ENCODE measurements around the gene NRF1.

The NRF1 gene

DNA sequence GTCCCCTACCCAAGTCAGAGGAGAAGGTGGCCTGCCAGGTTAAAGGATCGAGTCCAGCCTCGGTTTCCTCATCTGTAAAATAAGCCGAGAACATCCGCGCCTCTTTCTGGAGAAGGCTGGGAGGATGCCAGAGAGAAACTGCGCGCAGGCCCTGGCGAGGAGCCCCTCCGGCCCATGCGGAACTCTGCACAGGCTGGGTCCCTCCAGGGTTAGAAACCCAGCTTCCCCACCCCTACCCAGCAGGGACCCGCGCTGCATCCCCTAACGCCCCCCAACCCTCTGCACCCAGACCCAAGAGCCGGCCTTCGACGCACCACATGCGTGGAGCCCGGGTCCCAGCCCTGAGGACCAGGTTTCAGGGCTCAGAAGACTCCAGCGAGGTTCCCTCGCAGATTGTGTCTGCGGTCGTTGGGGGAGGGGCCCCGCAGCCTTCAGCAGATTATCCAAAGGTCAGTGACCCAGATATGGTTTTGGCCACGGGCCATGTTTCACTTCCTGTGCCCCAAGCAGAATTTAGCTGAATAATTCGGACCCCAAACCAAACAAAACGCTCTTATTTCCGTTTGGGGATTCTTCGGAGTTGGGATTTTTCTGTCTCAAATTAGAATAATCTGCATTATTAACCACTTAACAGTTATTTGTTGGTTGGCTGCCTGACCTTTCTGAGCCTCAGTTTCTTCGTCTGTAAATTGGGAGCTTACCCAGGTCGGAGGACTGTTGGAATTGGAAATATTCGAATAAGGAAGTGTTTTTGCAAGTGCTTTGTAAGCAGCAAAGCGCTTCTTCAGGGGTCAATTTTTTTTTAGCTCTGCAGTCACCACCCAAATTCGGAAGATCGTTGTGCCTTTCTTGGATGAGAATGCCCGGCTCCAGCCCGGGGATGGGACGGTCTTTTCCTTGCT is 173.5 kb downstream of the NRF1 start:
- peak; percentile 82 for DNase-seq (ENCODE audit: low read depth)
- H3K4me3 ChIP-seq (ENCODE audit: low read depth, low read length) = peak overlapping the region; percentile 1; the same call in 1 of the 2 replicates
- TF ChIP-seq, protein P1, sequence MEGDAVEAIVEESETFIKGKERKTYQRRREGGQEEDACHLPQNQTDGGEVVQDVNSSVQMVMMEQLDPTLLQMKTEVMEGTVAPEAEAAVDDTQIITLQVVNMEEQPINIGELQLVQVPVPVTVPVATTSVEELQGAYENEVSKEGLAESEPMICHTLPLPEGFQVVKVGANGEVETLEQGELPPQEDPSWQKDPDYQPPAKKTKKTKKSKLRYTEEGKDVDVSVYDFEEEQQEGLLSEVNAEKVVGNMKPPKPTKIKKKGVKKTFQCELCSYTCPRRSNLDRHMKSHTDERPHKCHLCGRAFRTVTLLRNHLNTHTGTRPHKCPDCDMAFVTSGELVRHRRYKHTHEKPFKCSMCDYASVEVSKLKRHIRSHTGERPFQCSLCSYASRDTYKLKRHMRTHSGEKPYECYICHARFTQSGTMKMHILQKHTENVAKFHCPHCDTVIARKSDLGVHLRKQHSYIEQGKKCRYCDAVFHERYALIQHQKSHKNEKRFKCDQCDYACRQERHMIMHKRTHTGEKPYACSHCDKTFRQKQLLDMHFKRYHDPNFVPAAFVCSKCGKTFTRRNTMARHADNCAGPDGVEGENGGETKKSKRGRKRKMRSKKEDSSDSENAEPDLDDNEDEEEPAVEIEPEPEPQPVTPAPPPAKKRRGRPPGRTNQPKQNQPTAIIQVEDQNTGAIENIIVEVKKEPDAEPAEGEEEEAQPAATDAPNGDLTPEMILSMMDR (IDR thresholded peaks at IDR 0.05; ENCODE audit: insufficient read depth, low read depth, low read length, missing control alignments) = no peak

DNA sequence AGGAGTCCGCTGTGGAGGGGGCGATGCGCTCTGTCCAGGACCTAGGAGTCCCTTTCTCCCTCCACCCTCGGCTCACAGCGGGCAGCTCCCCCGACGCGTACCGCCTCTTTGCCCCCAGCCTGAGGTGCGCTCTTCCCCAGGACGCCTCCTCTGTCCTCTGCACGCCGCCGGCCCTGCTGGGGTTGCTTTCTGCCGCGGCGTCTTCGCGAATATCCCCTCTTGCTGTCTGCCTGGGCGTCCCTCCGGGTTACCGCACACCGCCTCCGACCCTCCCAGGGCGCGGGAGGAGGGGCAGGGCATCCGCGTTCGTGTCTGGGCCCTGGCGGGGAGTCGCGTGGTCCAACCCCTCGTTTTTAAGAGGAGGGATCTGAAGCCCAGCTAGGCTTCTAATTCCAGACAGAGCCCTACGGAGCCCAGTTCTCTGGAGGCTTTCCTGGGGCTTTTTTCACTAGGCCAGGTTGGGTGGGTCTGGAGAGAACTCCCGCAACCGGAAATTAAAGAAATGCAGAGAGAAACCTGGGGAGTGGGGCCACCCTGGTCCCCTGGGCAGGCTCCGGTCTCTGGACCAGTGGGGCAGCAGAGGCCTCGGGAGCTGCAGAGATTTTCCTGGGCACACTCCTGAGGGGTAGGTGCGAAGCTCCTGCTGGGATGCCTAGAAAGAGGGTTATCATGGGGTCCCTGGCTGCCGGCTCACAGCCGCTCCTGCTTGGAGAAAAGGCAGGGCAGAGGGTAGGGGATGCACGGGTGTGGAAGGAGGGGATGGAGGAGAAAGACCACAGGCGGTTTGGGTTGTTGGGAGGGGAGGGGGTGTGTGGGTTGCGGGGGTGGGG is 174.4 kb downstream of the NRF1 start:
- H3K4me3 ChIP-seq (ENCODE audit: low read depth, low read length) = no peak overlapping the region
- no peak for DNase-seq (ENCODE audit: low read depth)
- TF ChIP-seq, protein P1 (IDR thresholded peaks at IDR 0.05; ENCODE audit: insufficient read depth, low read depth, low read length, missing control alignments) = no peak

DNA sequence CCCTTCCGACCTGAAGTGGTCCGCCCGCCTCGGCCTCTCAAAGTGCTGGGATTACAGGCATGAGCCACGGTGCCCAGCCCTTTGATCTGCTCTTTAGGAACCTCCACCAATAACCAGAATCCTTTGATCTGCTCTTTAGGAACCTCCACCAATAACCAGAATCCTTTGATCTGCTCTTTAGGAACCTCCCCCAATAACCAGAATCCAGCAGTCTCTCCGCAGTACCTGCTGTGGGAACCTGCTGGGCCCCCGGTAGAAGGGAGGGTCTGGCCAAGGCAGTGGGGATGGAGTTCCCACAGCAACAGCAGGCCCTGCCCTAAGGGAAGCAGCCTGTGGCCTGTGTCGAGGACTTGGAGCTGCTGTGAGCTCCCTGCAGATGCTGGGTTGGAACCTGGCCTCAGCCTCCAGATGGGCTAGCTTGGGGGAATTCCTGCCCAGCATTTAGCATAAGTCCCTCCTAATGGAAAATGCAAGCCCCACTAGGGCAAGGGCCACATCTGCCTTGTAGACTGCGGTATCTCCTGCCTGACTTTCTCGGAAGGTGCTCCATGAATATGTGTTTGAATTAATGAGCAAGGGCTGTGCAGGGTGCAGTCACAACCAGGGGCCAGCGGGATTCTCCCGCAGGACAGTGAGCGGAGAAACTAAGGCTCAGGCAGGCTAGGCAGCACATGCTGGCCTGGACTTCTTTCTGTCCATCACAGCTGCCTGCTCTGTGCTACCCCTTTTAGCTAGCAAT is 175.5 kb downstream of the NRF1 start:
- TF ChIP-seq, protein P1 (IDR thresholded peaks at IDR 0.05; ENCODE audit: insufficient read depth, low read depth, low read length, missing control alignments) = no peak
- no peak overlapping the region for H3K4me3 ChIP-seq (ENCODE audit: low read depth, low read length)
- no peak for DNase-seq (ENCODE audit: low read depth)

DNA sequence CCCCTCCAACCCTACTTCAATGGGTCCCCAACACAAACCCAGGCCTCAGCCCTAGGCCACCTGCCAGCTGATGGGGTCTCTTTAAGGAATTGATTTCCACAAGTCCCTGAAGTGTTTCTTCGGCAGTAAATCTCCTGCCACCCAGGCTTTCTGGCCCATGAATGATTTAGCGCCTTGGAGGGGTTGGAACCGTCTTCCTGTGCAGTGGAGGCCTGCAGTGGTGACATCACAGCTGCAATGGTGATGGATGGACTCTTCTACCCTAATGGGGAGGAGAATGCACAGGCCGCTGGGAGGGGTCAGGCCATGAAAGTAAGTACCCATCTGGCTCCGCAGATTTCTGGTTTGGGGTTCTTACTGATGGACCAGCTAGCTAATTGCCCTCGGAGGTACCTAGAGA is 177.5 kb downstream of the NRF1 start:
- TF ChIP-seq, protein P1 (IDR thresholded peaks at IDR 0.05; ENCODE audit: insufficient read depth, low read depth, low read length, missing control alignments) = no peak
- H3K4me3 ChIP-seq (ENCODE audit: low read depth, low read length) = no peak overlapping the region
- no peak for DNase-seq (ENCODE audit: low read depth)

DNA sequence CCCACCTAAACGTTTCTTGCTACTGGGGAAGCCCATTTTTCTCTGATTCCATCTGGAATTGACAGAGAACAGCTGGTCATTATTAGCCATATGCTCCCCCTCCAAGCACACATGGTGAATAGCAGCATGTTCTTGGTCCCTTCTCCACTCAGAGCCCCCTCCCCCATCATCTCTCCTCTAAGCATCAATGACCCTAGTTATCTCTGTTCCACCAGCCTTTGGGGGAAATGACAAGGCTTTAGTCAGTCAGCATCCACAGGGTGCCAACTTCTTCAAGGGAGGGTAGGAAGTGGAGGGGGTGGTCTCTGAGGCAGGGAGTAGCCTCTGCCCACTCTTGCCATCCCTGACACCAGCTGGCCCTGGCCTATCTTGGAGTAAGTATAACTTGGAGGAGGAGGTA is 178.1 kb downstream of the NRF1 start:
- no peak for DNase-seq (ENCODE audit: low read depth)
- TF ChIP-seq, protein P1 (IDR thresholded peaks at IDR 0.05; ENCODE audit: insufficient read depth, low read depth, low read length, missing control alignments) = no peak
- H3K4me3 ChIP-seq (ENCODE audit: low read depth, low read length) = no peak overlapping the region

DNA sequence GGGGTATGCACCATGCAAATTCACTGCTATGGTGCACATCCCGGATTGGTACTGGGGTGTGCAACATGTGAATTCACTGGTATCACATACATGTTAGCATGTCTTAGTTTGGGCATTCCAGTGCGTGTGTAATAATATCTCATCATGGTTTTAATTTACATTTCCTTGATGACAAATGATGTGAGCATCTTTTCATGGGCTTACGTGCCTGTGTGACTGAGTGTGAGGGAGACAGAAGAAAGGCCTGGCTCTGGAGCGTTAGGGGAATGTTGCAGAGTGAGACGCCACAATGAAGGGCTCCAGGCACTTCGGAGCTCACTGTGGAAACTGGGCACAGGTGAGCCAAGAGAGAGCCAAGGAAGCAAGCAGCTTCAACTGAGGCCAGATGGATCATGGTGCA is 178.6 kb downstream of the NRF1 start:
- TF ChIP-seq, protein P1 (IDR thresholded peaks at IDR 0.05; ENCODE audit: insufficient read depth, low read depth, low read length, missing control alignments) = no peak
- DNase-seq (ENCODE audit: low read depth) = no peak

More for the DNA sequence above, 178.6 kb downstream of the NRF1 start:
- no peak overlapping the region for H3K4me3 ChIP-seq (ENCODE audit: low read depth, low read length)
